Measurements from ENCODE around the gene ACTR2.

The ACTR2 gene

DNA sequence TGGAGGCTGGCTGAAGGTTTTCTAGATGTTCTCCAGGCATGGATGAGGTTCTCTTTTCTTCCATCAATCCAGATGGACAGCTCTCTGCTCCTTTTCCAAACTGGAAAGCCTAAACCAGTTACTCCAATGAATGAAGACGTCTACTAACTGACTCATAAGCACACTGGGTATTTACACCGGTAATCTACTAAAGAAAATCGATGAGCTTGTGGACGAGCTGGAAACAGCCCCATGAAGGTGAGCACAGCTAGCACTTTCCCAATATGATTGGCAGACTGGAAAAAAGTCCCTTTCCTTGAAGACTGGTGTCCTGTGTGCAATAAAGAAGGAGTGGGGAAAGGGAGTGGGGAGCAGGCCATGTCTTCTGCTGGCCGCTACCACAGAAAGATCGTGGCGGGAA, 84.0 kb downstream of the ACTR2 start:
- Histone ChIP-seq H3K4me3 (replicated peaks; ENCODE audit: insufficient read depth, low read length) (no peak overlapping the region), H3K27me3 (ENCODE audit: insufficient read depth, poor library complexity, severe bottlenecking) (no peaks in the 10 kb centered on the region), H3K27ac (replicated peaks) (no peak overlapping the region)
- TF ChIP-seq, protein P1, sequence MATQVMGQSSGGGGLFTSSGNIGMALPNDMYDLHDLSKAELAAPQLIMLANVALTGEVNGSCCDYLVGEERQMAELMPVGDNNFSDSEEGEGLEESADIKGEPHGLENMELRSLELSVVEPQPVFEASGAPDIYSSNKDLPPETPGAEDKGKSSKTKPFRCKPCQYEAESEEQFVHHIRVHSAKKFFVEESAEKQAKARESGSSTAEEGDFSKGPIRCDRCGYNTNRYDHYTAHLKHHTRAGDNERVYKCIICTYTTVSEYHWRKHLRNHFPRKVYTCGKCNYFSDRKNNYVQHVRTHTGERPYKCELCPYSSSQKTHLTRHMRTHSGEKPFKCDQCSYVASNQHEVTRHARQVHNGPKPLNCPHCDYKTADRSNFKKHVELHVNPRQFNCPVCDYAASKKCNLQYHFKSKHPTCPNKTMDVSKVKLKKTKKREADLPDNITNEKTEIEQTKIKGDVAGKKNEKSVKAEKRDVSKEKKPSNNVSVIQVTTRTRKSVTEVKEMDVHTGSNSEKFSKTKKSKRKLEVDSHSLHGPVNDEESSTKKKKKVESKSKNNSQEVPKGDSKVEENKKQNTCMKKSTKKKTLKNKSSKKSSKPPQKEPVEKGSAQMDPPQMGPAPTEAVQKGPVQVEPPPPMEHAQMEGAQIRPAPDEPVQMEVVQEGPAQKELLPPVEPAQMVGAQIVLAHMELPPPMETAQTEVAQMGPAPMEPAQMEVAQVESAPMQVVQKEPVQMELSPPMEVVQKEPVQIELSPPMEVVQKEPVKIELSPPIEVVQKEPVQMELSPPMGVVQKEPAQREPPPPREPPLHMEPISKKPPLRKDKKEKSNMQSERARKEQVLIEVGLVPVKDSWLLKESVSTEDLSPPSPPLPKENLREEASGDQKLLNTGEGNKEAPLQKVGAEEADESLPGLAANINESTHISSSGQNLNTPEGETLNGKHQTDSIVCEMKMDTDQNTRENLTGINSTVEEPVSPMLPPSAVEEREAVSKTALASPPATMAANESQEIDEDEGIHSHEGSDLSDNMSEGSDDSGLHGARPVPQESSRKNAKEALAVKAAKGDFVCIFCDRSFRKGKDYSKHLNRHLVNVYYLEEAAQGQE (IDR thresholded peaks at IDR 0.05; ENCODE audit: insufficient replicate concordance, low read depth): no peak
- no peak for TF ChIP-seq GABPA (IDR thresholded peaks at IDR 0.05; ENCODE audit: low read depth)
- no peak for TF ChIP-seq POLR2AphosphoS5 (IDR thresholded peaks at IDR 0.05; ENCODE audit: low read depth)
- TF ChIP-seq, protein P2, sequence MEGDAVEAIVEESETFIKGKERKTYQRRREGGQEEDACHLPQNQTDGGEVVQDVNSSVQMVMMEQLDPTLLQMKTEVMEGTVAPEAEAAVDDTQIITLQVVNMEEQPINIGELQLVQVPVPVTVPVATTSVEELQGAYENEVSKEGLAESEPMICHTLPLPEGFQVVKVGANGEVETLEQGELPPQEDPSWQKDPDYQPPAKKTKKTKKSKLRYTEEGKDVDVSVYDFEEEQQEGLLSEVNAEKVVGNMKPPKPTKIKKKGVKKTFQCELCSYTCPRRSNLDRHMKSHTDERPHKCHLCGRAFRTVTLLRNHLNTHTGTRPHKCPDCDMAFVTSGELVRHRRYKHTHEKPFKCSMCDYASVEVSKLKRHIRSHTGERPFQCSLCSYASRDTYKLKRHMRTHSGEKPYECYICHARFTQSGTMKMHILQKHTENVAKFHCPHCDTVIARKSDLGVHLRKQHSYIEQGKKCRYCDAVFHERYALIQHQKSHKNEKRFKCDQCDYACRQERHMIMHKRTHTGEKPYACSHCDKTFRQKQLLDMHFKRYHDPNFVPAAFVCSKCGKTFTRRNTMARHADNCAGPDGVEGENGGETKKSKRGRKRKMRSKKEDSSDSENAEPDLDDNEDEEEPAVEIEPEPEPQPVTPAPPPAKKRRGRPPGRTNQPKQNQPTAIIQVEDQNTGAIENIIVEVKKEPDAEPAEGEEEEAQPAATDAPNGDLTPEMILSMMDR (IDR thresholded peaks at IDR 0.05; ENCODE audit: insufficient read depth, low read length): no peak
- TF ChIP-seq SPI1 (IDR thresholded peaks at IDR 0.05; ENCODE audit: borderline replicate concordance, low read depth): no peak
- DNase-seq (ENCODE audit: low read depth in 1 of 2, low spot score in 1 of 2): no peak

DNA sequence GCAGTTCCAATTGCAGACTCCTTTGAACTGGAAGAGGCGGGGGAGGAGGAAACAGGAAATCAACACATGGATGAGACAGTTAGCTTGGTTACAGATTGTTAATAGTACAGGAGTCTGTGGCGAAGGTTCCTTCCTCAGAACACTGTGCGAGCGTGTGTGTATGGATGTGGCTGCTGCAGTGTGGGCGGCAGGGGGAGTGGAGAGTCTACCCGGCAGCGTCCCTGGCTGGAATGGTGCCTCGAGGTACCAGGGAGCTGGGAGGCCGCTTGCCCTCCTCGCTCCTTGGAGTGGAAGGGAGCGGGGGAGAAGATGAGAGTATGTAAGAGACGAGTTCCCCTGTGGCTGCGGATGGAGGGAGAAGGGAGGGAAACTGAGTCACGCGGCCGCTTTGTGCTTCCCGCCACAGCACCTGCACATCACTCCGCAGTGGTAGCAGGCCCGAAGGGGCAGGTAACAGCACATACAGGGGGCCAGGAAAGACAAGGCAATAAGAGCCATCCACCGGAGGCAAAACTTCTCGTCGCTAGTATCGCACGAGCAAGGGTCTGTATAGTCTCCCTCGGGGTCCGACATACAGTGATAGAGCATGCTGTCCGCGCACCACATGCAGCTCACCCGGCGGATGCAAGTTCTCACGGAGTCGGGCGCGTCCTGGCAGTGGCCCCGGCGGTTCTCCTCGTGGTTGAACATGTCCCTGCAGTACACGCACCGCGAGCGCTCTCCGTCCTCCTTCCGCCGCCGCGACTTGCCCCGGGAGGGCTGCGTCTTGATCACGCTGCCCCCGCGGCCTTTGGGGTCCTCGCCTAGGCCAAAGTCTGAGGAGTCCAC, 85.7 kb downstream of the ACTR2 start:
- H3K27ac ChIP-seq (replicated peaks): no peak overlapping the region
- no peaks in the 10 kb centered on the region for H3K27me3 ChIP-seq (ENCODE audit: insufficient read depth, poor library complexity, severe bottlenecking)
- no peak for TF ChIP-seq POLR2AphosphoS5 (IDR thresholded peaks at IDR 0.05; ENCODE audit: low read depth)
- TF ChIP-seq SPI1 (IDR thresholded peaks at IDR 0.05; ENCODE audit: borderline replicate concordance, low read depth): no peak
- TF ChIP-seq, protein P1 (IDR thresholded peaks at IDR 0.05; ENCODE audit: insufficient replicate concordance, low read depth): no peak
- TF ChIP-seq GABPA (IDR thresholded peaks at IDR 0.05; ENCODE audit: low read depth): no peak
- TF ChIP-seq, protein P2 (IDR thresholded peaks at IDR 0.05; ENCODE audit: insufficient read depth, low read length): no peak
- no peak overlapping the region for H3K4me3 ChIP-seq (replicated peaks; ENCODE audit: insufficient read depth, low read length)
- no peak for DNase-seq (ENCODE audit: low read depth in 1 of 2, low spot score in 1 of 2)

DNA sequence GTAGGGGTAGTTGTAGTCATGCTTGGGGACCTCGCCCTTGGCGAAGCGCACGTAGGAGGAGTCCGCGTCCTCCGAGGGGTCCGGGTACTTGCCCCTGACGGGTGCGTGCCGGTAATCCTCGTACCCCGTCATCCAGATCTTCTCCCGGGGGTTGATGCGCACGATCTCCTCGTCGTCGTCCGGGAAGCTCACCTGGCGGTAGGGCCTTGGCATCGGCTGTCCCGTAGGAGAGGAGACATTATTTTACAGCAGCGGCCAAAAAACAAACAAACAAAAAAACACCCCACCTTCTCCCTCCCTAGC, 86.3 kb downstream of the ACTR2 start:
- no peak overlapping the region for H3K4me3 ChIP-seq (replicated peaks; ENCODE audit: insufficient read depth, low read length)
- DNase-seq (ENCODE audit: low read depth in 1 of 2, low spot score in 1 of 2): no peak
- H3K27me3 ChIP-seq (ENCODE audit: insufficient read depth, poor library complexity, severe bottlenecking): no peaks in the 10 kb centered on the region
- no peak for TF ChIP-seq GABPA (IDR thresholded peaks at IDR 0.05; ENCODE audit: low read depth)
- TF ChIP-seq, protein P1 (IDR thresholded peaks at IDR 0.05; ENCODE audit: insufficient replicate concordance, low read depth): no peak
- TF ChIP-seq SPI1 (IDR thresholded peaks at IDR 0.05; ENCODE audit: borderline replicate concordance, low read depth): no peak
- TF ChIP-seq, protein P2 (IDR thresholded peaks at IDR 0.05; ENCODE audit: insufficient read depth, low read length): no peak
- no peak for TF ChIP-seq POLR2AphosphoS5 (IDR thresholded peaks at IDR 0.05; ENCODE audit: low read depth)
- no peak overlapping the region for H3K27ac ChIP-seq (replicated peaks)
